MM.1S (cell line): ENCODE data around the gene TKFC.

Source experiments
- DNase-seq: peaks from one replicate; pipeline ENCODE4 v3.0.0-alpha.2; 2015
- H2AFZ ChIP-seq: fragments of 300-600 bp; sonication (generic); 2 replicates; pipeline ENCODE4 v1.6.0; 2016; ENCODE audit warnings: antibody characterized with exemption, low read length
- H3F3A ChIP-seq: fragments of 300-600 bp; sonication (generic); 2 replicates; pipeline ENCODE4 v1.6.1; 2016; ENCODE audit warnings: mild to moderate bottlenecking, antibody characterized with exemption, low read length, moderate library complexity, mixed read lengths; ENCODE audit not compliant: insufficient read depth
- H3K27ac ChIP-seq: fragments of 300-600 bp; sonication (generic); 2 replicates; pipeline ENCODE4 v1.5.1; 2016; ENCODE audit warnings: mild to moderate bottlenecking, low read length
- H3K27me3 ChIP-seq: fragments of 300-600 bp; sonication (generic); replicated peaks from 2 replicates; pipeline ENCODE4 v1.6.0; 2016; ENCODE audit warnings: low read length; ENCODE audit not compliant: insufficient read depth
- H3K36me3 ChIP-seq: fragments of 300-600 bp; sonication (generic); replicated peaks from 2 replicates; pipeline ENCODE4 v1.6.1; 2016; ENCODE audit warnings: mild to moderate bottlenecking, low read length, mixed read lengths; ENCODE audit not compliant: insufficient read depth
- H3K4me1 ChIP-seq: fragments of 300-600 bp; sonication (generic); 2 replicates; pipeline ENCODE4 v1.6.1; 2016; ENCODE audit warnings: low read length, mixed read lengths
- H3K4me2 ChIP-seq: fragments of 300-600 bp; sonication (generic); 2 replicates; pipeline ENCODE4 v1.6.0; 2016; ENCODE audit warnings: low read depth, low read length
- H3K4me3 ChIP-seq: fragments of 300-600 bp; sonication (generic); 2 replicates; pipeline ENCODE4 v1.5.1; 2016; ENCODE audit warnings: low read length, mixed read lengths
- H3K79me2 ChIP-seq: fragments of 300-600 bp; sonication (generic); 2 replicates; pipeline ENCODE4 v1.6.1; 2016; ENCODE audit warnings: mixed run types, low read length, mixed read lengths
- H3K9ac ChIP-seq: fragments of 300-600 bp; sonication (generic); 2 replicates; pipeline ENCODE4 v1.6.1; 2016; ENCODE audit warnings: low read length, mixed read lengths
- H3K9me2 ChIP-seq: fragments of 300-600 bp; sonication (generic); replicated peaks from 2 replicates; pipeline ENCODE4 v1.6.1; 2016; ENCODE audit warnings: mild to moderate bottlenecking, low read length, mixed read lengths; ENCODE audit not compliant: insufficient read depth
- H3K9me3 ChIP-seq: fragments of 300-600 bp; sonication (generic); replicated peaks from 2 replicates; pipeline ENCODE4 v1.6.1; 2016; ENCODE audit warnings: mild to moderate bottlenecking, low read length, mixed read lengths; ENCODE audit not compliant: insufficient read depth
- H4K20me1 ChIP-seq: fragments of 300-600 bp; sonication (generic); 2 replicates; pipeline ENCODE4 v1.6.1; 2016; ENCODE audit warnings: mild to moderate bottlenecking, low read length, moderate library complexity, mixed read lengths; ENCODE audit not compliant: insufficient read depth
- CTCF ChIP-seq: fragments of 300-600 bp; sonication (generic); IDR thresholded peaks from 2 replicates; pipeline ENCODE4 v1.5.1; 2016; ENCODE audit warnings: antibody characterized with exemption, low read length, mixed read lengths
- EZH2 ChIP-seq: fragments of 300-600 bp; sonication (generic); optimal IDR thresholded peaks from 2 replicates; pipeline ENCODE3; 2017; ENCODE audit warnings: low read depth, mild to moderate bottlenecking, antibody characterized with exemption, low read length, mixed read lengths
- EZH2phosphoT487 ChIP-seq: fragments of 300-600 bp; sonication (generic); IDR thresholded peaks from 2 replicates; pipeline ENCODE4 v1.6.1; 2018; ENCODE audit warnings: antibody characterized with exemption, low read length

Gene TKFC

GRCh38 chr11:61375761-61376108, 42.7 kb downstream of the TKFC start:
- H3K9me2 ChIP-seq: no peaks in the 10 kb centered on the region
- TF ChIP-seq EZH2phosphoT487 (no peak), EZH2 (no peak), CTCF (no peak)
- no peak for DNase-seq
- H4K20me1 ChIP-seq: no peaks in the 10 kb centered on the region
- no peak overlapping the region for H3K27ac ChIP-seq
- H3K9ac ChIP-seq: no peak overlapping the region
- H3K79me2 ChIP-seq: no peaks in the 10 kb centered on the region
- no peaks in the 10 kb centered on the region for H3K4me1 ChIP-seq
- no peaks in the 10 kb centered on the region for H3F3A ChIP-seq
- H3K4me2 ChIP-seq: no peak overlapping the region
- H3K4me3 ChIP-seq: no peak overlapping the region
- H3K9me3 ChIP-seq: no peaks in the 10 kb centered on the region
- H3K27me3 ChIP-seq: no peaks in the 10 kb centered on the region
- H3K36me3 ChIP-seq: no peaks in the 10 kb centered on the region
- no peak overlapping the region for H2AFZ ChIP-seq

- TF ChIP-seq EZH2phosphoT487 (no peak), EZH2 (no peak), CTCF (no peak)
- no peaks in the 10 kb centered on the region for H3K79me2 ChIP-seq
- no peaks in the 10 kb centered on the region for H3K27me3 ChIP-seq
- H3K9me2 ChIP-seq: no peaks in the 10 kb centered on the region
- no peaks in the 10 kb centered on the region for H3K36me3 ChIP-seq
- DNase-seq: no peak
- H3K4me3 ChIP-seq: no peak overlapping the region
- H3K9ac ChIP-seq: no peak overlapping the region
- H3K9me3 ChIP-seq: no peaks in the 10 kb centered on the region
- no peak overlapping the region for H3K27ac ChIP-seq
- no peak overlapping the region for H2AFZ ChIP-seq
- H3K4me2 ChIP-seq: no peak overlapping the region
- H4K20me1 ChIP-seq: no peaks in the 10 kb centered on the region
- no peaks in the 10 kb centered on the region for H3K4me1 ChIP-seq
- H3F3A ChIP-seq: no peaks in the 10 kb centered on the region
These were observed 44.6 kb downstream of the TKFC start for GRCh38 chr11:61377461-61378160.

- Histone ChIP-seq H3K36me3 (no peaks in the 10 kb centered on the region), H3K27ac (no peak overlapping the region), H3F3A (no peaks in the 10 kb centered on the region), H3K27me3 (no peaks in the 10 kb centered on the region), H3K4me3 (no peak overlapping the region), H3K9me2 (no peaks in the 10 kb centered on the region), H3K9me3 (no peaks in the 10 kb centered on the region), H4K20me1 (no peaks in the 10 kb centered on the region), H2AFZ (no peak overlapping the region), H3K4me1 (no peaks in the 10 kb centered on the region), H3K9ac (no peak overlapping the region), H3K4me2 (no peak overlapping the region), H3K79me2 (no peaks in the 10 kb centered on the region)
- TF ChIP-seq CTCF (no peak), EZH2 (no peak), EZH2phosphoT487 (no peak)
- no peak for DNase-seq
These were observed 45.8 kb downstream of the TKFC start for GRCh38 chr11:61378713-61379313.
